ENCODE data around the gene KCTD1.

The KCTD1 gene

DNA sequence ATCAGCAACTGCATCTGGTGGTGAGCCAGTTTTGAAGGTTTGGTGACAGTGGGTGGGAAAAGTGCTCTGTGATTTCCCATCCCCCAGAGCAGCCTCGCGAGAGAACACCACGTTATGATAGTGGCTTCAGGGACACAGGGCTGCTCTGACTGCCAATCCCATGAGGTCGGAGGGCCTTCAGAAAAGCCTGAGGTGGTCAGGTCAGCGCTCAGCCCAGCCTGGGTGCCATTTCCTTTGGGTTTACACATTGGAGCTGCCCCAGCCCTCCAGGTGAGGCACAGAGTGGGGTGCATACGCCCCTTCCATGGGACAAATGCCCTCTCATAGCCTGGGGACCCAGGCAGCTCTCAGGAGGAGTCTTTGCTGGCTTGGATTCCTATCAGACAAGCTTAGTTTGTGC, 126.8 kb downstream of the KCTD1 start:
- no peak for DNase-seq

GRCh38 chr18:26419746-26420145, 128.6 kb downstream of the KCTD1 start:
- peak; percentile 41 for DNase-seq

DNA sequence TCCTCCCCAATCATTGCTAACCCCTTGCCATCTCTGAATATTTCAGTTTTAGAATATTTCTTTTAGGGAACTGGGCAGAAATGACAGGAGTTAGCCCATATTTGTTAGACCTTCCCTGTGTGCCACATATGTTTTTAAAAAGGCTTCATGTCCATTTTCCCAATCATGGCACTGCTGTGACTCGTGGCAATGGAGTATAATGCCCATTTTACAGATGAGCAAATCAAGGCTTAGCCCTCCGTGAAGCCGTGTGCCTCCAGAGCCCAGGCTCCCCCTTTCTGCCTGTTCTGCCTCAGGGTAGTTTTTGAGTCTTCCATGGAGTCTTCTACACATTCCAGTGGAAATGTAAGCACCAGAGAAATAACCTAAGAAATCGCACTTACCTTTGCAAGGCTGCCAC, 130.1 kb downstream of the KCTD1 start:
- no peak for DNase-seq

GRCh38 chr18:26417190-26417589, 131.2 kb downstream of the KCTD1 start:
- DNase-seq: no peak

GRCh38 chr18:26416652-26417150, 131.7 kb downstream of the KCTD1 start:
- DNase-seq: no peak

- DNase-seq: no peak
Observed at GRCh38 chr18:26415631-26416030, 132.7 kb downstream of the KCTD1 start.

GRCh38 chr18:26414901-26415440, 133.4 kb downstream of the KCTD1 start:
- DNase-seq: peak; percentile 82

GRCh38 chr18:26409091-26409490, 139.3 kb downstream of the KCTD1 start:
- DNase-seq: no peak

DNA sequence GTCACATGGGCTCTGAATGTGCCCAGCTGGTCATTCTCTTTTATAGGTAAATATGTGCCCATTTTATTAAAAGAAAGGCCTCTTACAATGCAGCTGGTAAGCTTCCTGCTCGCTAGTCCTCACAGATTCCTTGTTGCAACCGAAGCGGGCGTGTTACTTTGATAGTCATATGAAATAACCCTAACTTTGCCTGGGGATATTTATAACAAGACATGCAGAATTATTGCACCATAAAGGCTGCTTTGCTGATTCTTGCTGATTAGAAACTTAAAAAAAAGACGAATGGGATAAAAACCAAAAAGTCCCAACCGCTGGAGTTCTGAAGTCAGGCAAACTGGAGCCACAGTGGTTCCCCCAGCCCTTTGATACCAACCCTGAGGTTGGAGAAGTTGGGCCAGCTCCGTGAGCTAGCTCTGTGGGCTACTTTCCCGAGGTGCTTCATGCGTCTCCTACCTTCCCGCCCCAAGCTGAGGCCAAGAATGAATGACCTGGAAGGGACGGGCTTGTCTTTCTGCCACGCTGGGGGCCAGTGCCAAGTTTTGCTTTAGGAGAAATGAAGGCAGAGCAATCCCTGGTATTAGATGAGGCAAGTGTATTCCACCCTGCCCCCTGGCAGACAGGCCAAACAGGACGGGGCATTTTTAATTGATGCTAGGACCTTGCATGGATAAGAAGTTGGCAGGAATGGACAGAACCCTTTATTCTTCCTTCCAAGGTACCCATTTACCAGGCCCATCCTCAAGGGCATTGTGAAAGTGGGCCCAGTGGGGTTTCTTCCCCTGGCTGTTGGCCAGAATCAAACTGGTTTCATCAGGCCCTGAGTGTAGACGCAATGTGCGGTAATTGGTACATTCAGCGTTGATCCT, 140.4 kb downstream of the KCTD1 start:
- no peak for DNase-seq

- no peak for DNase-seq
Observed at GRCh38 chr18:26406854-26407517, 141.4 kb downstream of the KCTD1 start.

DNA sequence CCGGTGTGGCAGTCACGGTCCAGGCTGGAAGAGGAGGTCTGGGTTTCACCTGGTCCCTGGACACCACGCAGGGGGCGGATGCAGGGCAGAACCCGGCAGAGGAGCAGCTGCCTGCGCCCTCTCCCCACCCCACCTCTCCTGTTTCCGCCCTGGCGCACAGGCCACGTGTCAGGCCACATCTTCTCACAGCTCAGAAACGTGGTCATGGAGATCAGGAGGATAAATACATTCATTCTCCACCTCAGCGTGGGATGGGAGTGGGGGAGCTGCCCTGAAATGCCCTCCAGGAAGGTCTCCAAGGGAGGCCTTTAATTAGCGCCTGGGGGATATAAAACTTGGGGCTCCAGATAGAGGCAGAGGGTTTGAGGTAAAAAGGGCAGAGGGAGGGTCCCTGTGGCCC, 142.0 kb downstream of the KCTD1 start:
- DNase-seq: no peak

GRCh38 chr18:26405190-26405801, 143.1 kb downstream of the KCTD1 start:
- peak; percentile 61 for DNase-seq
